GM19025 (cell line): Measurements from ENCODE around the gene WNT2B.

Experiments
- ATAC-seq: cut with Tn5 transposase; IDR thresholded peaks from one replicate; pipeline ENCODE4 v1.9.1; 2021; ENCODE audit warnings: mild to moderate bottlenecking, low read depth, moderate library complexity; ENCODE audit not compliant: unreplicated experiment

The WNT2B gene

DNA sequence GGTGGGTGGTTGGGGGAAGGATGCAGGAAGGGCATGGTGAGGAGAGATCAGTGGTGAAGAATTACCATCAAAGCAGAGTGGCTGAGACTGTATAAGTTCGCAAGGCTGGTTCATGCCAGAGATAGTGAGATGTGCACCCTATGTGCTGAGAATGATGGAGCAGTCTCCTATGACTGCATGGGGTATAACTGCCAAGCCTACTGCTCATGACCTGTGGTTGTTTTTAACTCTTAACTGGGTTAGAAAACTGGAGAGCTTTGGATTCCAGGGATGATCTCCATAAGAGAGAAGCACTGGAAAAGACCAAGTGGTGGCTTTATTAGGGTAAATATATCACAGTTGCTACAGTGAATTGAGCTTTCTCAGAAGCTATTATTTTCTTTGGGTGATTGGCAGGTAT, 16.2 kb downstream of the WNT2B start:
- no peak for ATAC-seq

DNA sequence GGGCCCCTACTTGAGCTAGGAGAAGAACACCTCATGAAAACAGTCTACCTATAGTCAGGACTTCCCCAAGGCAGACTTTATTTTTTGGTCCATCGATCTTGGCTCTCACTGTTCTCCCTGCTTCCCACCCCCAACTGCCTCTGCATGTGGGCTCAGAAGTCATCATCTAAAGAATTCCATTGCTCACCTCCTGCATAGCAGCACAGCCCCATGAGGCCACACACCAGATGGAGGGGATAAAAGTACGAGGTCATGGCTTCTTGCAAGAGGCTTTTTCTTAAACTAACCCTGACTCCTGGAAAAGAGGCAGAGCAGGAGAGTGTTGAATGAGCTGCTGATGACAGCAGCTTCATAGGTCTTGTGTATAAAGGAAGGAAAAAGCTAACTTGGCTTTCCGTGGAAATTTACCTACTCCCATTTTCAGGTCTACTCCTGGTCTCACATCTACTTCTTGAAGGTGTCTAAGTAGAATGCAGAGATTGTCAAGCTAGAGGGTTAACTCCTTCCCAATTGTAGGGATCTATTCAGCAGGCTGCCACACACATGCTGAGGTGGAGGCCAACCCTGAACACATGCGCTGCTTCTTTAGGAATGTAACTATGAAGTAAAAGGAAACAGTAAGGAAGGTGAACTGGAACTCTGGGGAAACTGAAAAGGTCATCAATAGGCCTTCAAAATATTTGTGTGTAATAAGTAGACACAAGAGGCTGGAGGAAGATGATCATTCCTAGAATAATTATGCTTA, 18.7 kb downstream of the WNT2B start:
- ATAC-seq: no peak

DNA sequence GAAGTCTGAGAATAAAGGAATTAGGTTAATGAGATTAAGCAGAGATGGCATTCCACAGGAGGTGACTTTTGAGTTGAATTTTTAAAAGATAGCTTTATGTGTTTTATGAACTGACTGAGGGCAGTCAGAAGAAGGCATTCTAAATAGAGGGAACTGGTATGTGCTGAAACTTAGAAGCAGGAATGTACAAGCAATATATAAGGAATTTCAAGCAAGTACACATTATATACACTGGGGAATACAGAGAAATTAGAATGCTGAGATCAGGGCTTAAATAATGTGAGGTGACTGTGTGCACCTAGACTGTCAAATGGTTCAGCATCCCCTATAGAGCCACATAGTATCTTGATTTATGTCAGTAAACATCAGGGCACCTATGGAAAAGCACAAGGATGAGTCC, 19.3 kb downstream of the WNT2B start:
- ATAC-seq: no peak

DNA sequence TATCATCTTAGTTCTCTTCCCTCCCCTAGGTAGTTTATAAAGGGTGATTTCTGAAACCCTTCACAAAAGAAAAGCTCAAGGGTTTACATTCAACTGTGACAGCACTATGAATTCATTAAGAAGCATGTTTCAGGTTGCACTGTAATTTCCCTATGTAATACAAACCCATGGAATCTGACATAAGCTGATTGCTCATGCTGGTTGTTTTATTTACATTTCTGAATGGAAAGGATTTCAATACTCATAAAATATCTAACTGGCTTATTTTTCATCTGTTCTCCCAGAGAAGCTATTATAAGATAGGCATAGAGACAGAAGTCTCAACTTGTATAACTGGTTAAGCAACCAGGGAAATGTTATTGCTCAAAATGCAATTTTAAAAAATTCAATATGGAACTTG, 20.5 kb downstream of the WNT2B start:
- no peak for ATAC-seq

DNA sequence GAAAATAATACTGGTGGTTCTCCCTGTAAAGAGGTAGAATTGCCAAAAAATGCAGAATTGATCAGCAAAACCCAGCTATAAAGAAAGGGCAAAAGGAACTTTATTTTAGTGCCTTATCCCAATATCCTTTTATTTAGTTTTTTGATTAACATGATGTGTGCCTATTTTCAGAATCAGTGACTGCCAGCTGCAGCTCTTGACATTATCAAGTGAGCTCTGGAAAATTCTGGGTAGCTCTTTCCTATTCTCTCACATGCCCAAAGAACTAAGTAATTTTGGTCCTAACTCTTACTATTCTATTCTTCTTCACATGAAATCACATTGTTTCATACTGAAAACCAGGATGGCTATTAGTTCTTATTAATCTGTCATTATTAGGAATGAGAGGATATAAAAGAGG, 22.1 kb downstream of the WNT2B start:
- ATAC-seq: no peak

DNA sequence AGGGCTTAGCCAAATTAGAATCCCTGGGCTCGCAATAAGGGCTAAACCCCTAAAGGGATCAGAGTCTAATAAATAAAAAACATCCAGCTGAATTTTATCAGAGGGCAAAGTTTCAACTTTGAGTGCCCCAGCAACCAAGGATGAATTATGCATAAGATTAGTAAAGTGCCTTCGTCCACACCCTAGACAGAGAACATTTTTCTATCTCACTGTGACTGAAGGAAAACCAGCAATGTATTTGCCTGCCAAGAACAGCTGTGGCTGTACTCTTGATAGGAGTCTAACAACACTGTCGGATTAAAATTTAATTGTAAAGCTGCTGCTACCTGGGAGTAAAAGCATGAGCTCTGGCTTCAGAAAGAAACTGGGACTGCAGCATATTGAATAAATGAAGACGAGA, 23.3 kb downstream of the WNT2B start:
- no peak for ATAC-seq

DNA sequence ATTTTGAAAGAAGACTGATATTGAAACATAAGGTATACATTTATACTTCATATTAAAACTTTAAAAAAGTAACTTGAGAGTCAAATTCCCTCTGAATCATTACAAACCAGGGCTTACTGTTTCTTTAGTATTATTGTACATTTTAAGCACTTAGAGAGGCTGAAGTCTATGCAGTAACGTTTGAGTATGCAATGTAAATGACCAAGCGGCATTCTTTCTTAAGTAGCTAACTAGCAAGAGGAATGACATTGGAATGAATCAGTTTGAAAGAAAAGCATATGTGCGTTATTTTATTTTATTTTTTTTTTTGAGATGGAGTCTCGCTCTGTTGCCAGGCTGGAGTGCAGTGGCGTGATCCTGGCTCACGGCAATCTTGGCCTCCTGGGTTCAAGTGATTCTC, 24.3 kb downstream of the WNT2B start:
- no peak for ATAC-seq

DNA sequence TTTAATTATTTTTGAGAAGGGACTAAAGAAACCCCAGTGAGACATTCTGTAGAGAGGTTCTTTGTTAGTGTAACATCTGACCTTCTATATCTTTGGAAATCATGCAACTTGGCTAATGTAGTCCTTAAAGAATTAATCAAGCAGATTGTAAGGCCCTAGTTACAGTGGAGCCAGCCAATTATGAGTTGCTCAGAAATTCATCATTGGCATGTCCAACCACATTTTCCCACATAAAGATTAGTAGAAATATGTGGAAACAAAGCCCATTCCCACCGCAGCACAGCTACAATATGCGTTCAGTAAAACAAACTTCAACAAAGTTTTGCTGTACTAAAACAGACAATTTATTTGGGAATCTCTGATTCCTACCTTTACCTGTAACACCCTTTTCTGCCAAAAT, 27.8 kb downstream of the WNT2B start:
- no peak for ATAC-seq

DNA sequence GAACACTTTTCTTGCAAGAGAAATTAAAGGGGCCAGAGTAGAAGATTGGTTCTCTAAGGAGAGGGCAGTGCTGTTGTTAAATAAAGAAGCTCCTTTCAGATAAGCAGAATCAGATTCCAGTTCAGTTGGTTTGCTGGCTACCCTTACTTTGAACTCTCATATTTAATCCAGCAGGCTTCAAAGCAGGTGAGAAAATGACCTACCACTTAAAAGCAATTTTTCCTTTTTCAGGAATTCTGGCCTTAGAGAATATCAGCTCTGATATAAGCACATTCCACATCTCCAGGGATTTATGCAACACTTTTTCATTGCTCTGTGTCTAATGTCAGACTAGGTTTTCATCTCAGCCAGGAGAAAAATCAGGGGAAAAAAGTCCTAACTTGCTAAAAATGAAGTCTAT, 28.7 kb downstream of the WNT2B start:
- no peak for ATAC-seq

DNA sequence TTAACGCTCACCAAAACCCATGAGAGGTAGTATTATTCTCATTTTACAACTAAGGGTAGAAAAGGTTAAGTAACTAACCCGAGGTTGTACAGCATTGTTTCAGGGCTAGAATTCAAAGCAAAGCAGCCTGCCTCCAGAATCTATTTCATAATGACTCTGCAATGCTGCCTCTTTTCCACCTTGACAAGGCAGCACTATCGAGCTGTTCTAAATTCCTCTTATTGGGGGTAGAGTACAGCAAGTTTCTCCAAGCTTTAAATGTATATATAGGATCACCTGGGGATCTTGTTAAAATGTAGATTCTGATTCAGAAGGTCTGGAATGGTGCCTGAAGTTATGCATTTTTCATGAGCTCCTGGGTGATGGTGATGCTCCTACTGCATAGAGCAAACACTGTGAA, 30.1 kb downstream of the WNT2B start:
- no peak for ATAC-seq

DNA sequence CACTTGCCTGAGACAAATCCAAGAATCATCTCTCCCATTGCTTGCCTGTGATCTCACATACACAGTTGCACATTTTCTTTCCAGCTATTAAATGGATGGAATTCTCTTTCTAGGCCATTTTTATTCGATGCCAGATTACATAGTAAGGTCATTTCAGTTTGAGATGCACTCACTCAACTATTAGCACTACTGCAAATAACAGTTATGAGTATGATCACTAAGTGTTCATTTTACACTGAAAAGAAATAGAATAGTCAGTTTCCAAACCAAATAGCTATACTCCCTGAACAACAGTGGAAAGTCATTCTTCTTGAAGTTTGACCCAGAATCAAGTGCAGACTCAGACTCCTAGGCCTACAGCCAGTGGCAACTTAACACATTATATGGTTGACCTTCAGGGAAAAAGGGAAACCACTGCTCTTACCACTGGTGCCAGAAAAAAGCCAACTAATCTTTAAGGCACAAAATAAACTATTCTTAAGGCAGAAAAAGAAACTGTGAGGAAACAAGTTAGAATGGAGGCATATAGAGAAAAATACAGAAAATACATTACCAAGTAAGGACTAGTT, 31.5 kb downstream of the WNT2B start:
- ATAC-seq: no peak

DNA sequence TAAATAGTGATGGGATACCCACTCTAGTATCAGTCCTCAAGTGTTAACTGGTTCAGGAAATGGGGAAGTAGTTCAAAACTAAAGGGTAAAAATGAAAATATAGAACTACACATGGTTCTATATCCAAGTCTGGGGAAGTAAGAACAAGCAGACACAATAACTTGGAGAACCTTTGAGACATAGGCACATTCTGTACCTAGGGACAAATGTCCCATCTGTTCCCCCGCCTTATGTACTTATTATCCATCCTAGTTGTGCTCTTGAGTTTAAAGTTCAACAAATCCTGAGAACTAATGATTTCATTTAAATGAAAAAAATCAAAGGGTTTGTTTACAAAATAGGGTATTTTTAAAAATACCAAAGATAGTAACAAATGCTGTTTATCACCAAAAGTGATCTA, 32.5 kb downstream of the WNT2B start:
- ATAC-seq: no peak

DNA sequence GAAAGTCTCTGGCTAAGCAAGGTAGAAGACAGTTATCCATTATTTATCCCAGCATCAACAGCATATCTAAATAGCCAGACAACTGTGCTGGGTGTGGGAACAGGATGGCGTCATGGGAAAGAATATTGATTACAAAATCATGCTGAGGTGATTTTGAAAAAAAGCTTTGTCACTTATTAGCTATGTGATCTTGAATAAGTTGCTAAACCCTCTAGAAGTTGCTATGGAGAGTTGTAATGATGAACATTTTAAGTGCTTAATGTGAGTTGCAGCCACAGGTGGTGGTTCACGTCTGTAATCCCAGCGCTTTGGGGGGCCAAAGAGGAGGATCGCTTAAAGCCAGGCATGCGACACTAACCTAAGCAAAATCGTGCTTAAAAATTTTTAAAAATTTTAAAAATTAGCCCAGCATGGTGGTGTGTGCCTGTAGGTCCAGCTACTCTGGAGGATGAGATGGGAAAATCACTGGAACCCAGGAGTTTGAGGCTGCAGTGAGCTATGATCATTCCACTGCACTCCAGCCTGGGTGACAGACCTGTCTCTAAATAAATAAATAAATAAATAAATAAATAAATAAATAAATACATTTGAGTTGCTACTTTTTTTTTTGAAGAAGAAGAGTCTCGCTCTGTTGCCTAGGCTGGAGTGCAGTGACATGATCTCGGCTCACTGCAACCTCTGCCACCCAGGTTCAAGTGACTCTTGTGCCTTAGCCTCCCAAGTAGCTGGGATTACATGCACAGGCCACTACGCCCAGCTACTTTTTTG, 33.6 kb downstream of the WNT2B start:
- ATAC-seq: no peak

DNA sequence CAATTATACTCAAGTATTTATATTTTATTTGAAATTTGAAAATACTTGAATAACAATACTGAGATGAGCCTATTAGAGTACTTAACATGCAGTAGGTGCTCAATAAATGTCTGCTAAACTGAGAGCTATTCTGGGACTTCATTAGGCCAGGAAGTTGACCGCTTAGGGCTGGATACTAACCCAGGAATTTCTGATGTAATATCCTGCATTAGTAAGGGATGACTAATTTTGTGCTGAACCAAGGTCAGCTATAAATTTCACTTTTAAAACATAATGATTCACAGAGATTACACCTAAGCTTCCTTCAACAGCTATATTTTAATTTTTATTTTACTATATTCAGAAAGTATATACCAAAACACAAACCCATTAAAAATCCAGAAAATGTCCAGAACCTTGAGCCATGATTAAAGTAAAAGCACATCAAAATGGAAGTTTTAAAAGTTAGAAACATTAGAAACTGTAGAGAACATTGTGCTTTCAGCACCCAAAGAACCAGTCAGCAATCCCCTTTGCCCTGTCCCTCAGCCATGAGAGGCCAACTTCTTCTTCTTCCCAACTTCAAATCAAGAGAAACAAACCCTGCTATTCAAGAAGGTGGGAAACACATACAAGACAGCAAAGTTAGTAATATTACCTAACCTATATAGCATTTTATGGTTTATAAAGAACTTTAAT, 35.4 kb downstream of the WNT2B start:
- ATAC-seq: no peak

DNA sequence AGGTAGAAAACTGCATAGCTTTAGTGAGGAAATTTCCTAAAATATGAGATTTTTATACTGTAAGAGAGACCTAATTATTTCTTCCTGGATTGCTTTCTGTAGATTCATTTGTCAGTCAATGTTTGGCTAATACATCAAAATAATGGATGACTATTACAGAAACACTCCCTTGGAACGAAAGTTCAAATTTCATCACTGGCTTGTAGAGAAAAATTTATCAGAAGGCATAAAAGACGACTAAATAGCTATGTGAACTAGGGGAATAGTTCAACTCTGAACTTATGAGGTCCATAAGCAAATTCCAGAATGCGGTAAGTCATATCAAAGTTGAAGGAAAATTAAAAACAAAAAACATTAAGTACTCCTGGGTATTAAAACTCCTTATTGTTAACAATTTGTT, 36.0 kb downstream of the WNT2B start:
- no peak for ATAC-seq

DNA sequence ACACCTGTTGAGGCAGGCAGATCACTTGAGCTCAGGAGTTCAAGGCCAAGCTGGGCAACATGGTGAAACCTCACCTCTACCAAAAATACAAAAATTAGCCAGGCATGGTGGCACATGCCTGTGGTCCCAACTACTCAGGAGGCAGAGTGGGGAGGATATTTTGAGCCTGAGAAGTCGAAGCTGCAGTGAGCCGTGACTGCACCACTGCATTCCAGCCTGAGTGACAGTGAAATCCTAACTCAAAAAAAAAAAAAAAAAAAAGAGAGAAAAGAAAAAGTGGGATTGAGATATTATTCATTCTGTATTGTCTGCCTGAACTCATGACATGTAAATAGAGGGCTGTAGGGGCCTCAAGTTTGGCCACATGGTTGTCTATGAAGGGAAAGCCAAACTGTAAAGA, 37.3 kb downstream of the WNT2B start:
- no peak for ATAC-seq

DNA sequence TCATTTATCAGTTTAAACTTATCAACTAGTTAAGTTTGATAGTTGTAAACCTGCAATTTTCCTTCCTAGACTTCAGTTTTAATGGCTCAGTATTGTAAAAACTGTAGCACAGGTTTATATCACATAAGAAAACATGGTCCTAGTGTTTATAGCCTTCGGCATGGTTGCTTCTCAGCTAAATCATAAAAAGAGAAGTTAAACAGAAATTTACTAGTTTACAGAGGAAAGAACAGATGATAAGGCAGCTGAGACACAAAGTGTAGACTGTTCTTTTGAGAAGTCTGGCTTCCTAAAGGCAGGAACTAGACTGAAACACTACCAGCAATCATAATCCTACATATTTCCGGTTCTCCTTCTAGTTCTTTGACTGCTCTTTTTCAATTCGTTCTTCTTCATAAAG, 39.8 kb downstream of the WNT2B start:
- no peak for ATAC-seq

DNA sequence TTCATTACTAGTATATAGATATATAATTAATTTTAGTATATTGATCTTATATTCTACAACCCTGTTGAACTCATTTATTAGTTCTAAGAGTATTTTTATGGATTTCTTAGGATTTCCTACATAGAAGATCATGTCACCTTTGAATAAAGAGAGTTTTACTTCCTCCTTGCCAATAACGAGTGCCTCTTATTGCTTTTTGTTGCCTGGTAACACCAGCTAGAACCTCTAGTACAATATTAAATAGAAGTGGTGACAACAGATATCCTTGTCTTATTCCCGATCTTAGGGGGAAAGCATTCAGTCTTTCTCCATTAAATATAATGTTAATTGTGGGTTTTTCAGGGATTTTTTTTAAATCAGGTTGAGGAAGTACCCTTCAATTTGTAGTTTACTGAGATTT, 40.8 kb downstream of the WNT2B start:
- ATAC-seq: no peak

DNA sequence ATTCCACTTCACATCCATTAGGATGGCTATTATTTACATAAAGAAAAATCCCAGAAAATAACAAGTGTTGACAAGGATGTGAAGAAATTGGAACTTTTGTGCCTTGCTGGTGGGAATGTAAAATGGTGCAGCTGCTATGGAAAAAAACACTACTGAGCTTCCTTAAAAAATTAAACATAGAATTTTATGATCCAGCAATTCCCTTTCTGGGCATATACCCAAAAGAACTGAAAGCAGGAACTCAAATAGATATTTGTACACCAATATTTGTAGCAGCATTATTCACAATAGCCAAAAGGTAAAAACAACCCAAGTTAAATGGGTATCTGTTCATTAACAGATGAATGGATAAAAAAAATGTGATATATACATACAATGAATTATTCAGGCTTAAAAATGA, 45.6 kb downstream of the WNT2B start:
- no peak for ATAC-seq

DNA sequence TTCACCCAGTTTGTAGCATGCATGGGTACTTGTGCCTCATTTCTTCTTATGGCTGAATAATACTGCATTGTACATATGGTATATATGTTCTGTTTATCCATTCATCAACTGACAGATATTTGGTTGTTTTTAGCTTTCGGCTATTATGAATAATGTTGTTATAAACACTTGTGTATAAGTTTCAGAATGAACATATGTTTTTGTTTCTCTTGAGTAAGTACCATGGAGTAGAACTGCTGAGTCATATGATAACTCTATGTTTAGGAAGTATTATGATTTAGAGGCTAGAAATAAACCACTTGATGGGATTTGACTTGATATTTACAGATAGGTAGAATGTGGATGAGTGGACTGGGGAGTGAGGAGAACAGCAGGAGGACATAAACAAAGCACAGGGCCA, 48.6 kb downstream of the WNT2B start:
- no peak for ATAC-seq

DNA sequence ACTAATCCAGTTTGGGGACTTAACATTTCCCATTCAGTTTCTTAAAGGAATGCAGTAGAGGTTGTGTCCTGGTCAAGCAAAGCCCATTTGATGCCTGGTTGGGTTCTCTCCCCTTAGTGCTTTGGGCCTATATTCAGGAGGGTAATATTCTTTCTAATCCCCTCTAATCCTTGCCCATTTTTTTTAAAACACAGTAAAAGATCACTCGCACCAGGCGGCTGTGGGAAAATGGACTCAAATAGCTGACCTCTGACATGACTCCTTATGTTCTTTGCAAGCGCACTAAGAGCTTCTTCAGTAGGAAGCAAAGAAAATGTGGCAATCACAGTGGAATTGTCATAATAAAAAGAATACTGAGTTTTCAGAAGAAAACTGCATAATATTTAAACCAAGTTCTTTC, 49.9 kb downstream of the WNT2B start:
- no peak for ATAC-seq
